ENCODE data around the gene ARL5A. TPM values are rescaled to one million over a fixed set of nuclear protein-coding genes. Genes with fewer than 3 reads are reported as not detected.

Gene ARL5A
- total and polyA plus RNA-seq, 2 of the 4 experiments (the other 2 are of a cell fraction), result 22.3 to 45.5 TPM

DNA sequence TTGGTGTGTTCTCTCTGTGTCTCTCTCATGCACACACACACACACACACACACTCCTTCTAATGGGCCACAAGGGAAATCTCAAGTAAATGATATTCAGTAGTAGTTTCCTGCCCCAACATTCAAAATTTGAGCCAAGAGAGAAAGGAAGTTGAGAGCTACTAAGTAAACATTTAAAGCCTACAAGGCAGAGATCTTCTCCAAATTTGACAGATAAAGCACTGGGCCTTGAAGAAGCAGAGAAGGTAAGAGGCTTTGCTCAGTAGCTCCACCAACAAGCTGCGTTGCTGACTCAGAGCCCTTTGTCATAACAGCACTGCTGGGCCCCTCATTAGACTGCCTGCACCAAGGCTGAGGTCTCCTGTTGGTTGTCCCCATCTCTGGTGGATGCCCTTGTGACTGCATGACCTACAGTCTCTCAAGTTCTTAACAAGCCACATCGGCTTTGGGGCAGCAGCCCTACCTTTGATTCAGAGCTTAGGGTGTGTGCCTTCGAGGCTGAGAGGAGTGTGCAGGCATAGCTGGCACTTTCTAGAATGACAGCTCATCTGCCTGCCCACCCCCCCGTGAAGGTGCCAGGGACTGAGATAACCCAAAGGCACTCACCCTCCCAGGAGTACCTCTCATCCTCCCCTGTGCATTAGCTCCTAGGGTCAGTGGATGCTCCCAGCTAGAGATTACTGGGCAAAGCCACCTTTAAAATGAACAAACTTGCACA lies 61.6 kb downstream of the ARL5A start:
- Histone ChIP-seq H4K5ac (ENCODE audit: low read depth, low read length) (no peak overlapping the region), H3K4me3 (ENCODE audit: insufficient read depth, low read depth, low read length) (no peak overlapping the region), H2AFZ (replicated peaks; ENCODE audit: low read length, poor library complexity) (no peak overlapping the region), H4K91ac (ENCODE audit: insufficient read depth, low read depth, low read length) (no peak overlapping the region), H4K8ac (ENCODE audit: low read depth in 2 of 2, low read length in 2 of 2) (no peak overlapping the region), H3K36me3 (ENCODE audit: control insufficient read depth, insufficient read depth, low read length) (no peaks in the 10 kb centered on the region), H3K79me1 (ENCODE audit: low read depth in 1 of 2, low read length in 2 of 2) (no peaks in the 10 kb centered on the region), H3K14ac (replicated peaks; ENCODE audit: low read depth, low read length) (no peak overlapping the region), H2AK5ac (ENCODE audit: low read depth, low read length) (no peak overlapping the region), H3K27ac (ENCODE audit: insufficient read depth, low read length) (no peak overlapping the region), H2BK120ac (ENCODE audit: low read depth, low read length) (no peak overlapping the region), H3K4ac (ENCODE audit: low read depth, low read length) (no peak overlapping the region), H4K20me1 (ENCODE audit: insufficient read depth, low read length) (no peaks in the 10 kb centered on the region), H3K9me1 (ENCODE audit: insufficient read depth, low read length) (peaks cover 4% of the 10 kb centered on the region; the same call in 1 of the 2 replicates), H3K9me3 (ENCODE audit: control insufficient read depth, insufficient read depth, low read length) (no peaks in the 10 kb centered on the region), H3K27me3 (ENCODE audit: control insufficient read depth, insufficient read depth, low read length) (no peaks in the 10 kb centered on the region), H2AK9ac (replicated peaks; ENCODE audit: low read depth, low read length, poor library complexity) (no peak overlapping the region), H3K23ac (ENCODE audit: low read depth, low read length) (no peak overlapping the region), H3K18ac (ENCODE audit: low read depth, low read length) (no peak overlapping the region), H2BK20ac (ENCODE audit: low read depth, low read length) (no peak overlapping the region), H3K4me1 (ENCODE audit: control insufficient read depth, insufficient read depth, low read length) (peaks cover 2% of the 10 kb centered on the region; the same call in 1 of the 2 replicates), H2BK5ac (ENCODE audit: low read depth, low read length, poor library complexity, severe bottlenecking) (no peak overlapping the region), H2BK15ac (ENCODE audit: low read depth, low read length) (no peak overlapping the region), H3K4me2 (ENCODE audit: low read depth, low read length) (no peak overlapping the region), H3K9ac (ENCODE audit: low read depth, low read length) (no peak overlapping the region), H3K56ac (ENCODE audit: extremely low read depth, insufficient read depth, low read length) (no peak overlapping the region)
- dilution Hi-C loops (cut with HindIII; ENCODE audit: low sequenced_read_pairs, unreplicated experiment) (no loop called here), intact Hi-C loops (cut with micrococcal nuclease) (loop anchor here (5.0 kb wide), 1 partner anchor 1526 kb away; no protein-coding TSS in a partner anchor), in situ Hi-C loops (cut with MboI; ENCODE audit: low sequenced_read_pairs) (no loop called here)
- ChIA-PET POLR2A (ENCODE audit: unreplicated experiment) (no interaction called here), CTCF (no interaction called here)
- TF ChIP-seq BHLHE40 (IDR thresholded peaks at IDR 0.05; ENCODE audit: low read depth, low read length) (no peak), MAZ (IDR thresholded peaks at IDR 0.05; ENCODE audit: borderline replicate concordance, low read depth, low read length) (no peak), CEBPB (IDR thresholded peaks at IDR 0.05; ENCODE audit: low read depth, low read length) (no peak), MAFK (IDR thresholded peaks at IDR 0.05; ENCODE audit: low read depth, low read length) (no peak)
- DNase-seq (peak; percentile 19), ATAC-seq (ENCODE audit: low read depth) (no peak)
- BruUV-seq (replicated peaks), result no TSS peak
- WGBS, 2 experiments (ENCODE audit: extremely low coverage in 2 of 2, insufficient read length in 1 of 2), result 100% methylated on average over 2 of the region's 4 CpGs; no CpG with 5 or more reads in 1 of the 2 experiments

Measured in IMR-90 (cell line).